ENCODE measurements around the gene MAD1L1.

DNA sequence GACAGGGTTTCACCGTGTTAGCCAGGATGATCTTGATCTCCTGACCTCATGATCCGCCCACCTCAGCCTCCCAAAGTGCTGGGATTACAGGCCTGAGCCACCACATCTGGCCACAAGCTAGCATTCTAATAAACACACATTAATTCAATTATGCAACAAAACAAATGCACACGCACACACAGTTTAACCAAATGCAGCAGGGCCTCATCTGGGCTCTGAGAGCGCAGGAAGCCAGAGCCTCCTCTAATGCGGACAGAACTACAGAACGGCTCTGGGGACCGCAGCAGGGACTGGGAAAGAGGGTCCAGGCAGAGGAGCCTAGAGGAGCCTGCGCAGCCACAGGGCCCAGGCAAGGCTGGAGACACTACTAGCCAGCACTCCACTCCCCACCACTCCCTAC, 3.8 kb downstream of the MAD1L1 start:
- TF ChIP-seq, protein P1, sequence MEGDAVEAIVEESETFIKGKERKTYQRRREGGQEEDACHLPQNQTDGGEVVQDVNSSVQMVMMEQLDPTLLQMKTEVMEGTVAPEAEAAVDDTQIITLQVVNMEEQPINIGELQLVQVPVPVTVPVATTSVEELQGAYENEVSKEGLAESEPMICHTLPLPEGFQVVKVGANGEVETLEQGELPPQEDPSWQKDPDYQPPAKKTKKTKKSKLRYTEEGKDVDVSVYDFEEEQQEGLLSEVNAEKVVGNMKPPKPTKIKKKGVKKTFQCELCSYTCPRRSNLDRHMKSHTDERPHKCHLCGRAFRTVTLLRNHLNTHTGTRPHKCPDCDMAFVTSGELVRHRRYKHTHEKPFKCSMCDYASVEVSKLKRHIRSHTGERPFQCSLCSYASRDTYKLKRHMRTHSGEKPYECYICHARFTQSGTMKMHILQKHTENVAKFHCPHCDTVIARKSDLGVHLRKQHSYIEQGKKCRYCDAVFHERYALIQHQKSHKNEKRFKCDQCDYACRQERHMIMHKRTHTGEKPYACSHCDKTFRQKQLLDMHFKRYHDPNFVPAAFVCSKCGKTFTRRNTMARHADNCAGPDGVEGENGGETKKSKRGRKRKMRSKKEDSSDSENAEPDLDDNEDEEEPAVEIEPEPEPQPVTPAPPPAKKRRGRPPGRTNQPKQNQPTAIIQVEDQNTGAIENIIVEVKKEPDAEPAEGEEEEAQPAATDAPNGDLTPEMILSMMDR (conservative IDR thresholded peaks at IDR 0.05; ENCODE audit: low read length) = no peak
- no peak for TF ChIP-seq EZH2phosphoT487 (IDR thresholded peaks at IDR 0.05; ENCODE audit: borderline replicate concordance, low read depth, low read length)

Data from OCI-LY7 (cell line).